T-helper 1 cell (primary cell): Measurements from ENCODE around the gene FKRP.
A peak's percentile ranks its signal among the peaks of the same experiment; 100 is the strongest.
"Not testable (repeated sequence)": the region's sequence is repeated elsewhere in the genome, so short reads cannot be mapped to it uniquely, and the experiment has no call there.

ENCODE experiments used
- DNase-seq, 5 donors: peaks; one replicate each; pipeline ENCODE4 v3.0.0-alpha.2; 2012 to 2020

FKRP gene

GRCh38 chr19:46786236-46787039 lies 40.6 kb downstream of the FKRP start:
- peak; percentile 60 to 94 (median 74) for DNase-seq

- DNase-seq = no peak
Observed at GRCh38 chr19:46787040-46787330, 41.1 kb downstream of the FKRP start.

- DNase-seq = peak in 4 of 5 donors; percentile 18 to 58 (median 28)
Observed at GRCh38 chr19:46787331-46788261, 41.7 kb downstream of the FKRP start.

GRCh38 chr19:46788262-46788967 lies 42.6 kb downstream of the FKRP start, which contains the start of gene SLC1A5:
Gene SLC1A5 (minus strand): TSS chr19:46788594. CDS start chr19:46787965, 629 bp downstream.
- peak; percentile 94 to 99 (median 96) for DNase-seq

- DNase-seq = no peak
Observed at GRCh38 chr19:46788968-46789338, 43.1 kb downstream of the FKRP start.

GRCh38 chr19:46789371-46789770 lies 43.5 kb downstream of the FKRP start:
- no peak for DNase-seq

- DNase-seq = peak in 4 of 5 donors; percentile 22 to 86 (median 29)
Observed at GRCh38 chr19:46791944-46792343, 46.1 kb downstream of the FKRP start.

GRCh38 chr19:46797881-46798280 lies 52.0 kb downstream of the FKRP start:
- DNase-seq = no peak

GRCh38 chr19:46798713-46799112 lies 52.9 kb downstream of the FKRP start:
- no peak for DNase-seq

- DNase-seq = no peak
Observed at GRCh38 chr19:46802152-46802551, 56.3 kb downstream of the FKRP start.

GRCh38 chr19:46803555-46803954 lies 57.7 kb downstream of the FKRP start:
- no peak for DNase-seq

- not testable (repeated sequence) for DNase-seq
Observed at GRCh38 chr19:46804432-46804831, 58.6 kb downstream of the FKRP start.

GRCh38 chr19:46806656-46807055 lies 60.8 kb downstream of the FKRP start:
- no peak for DNase-seq
